Skeletal muscle tissue (tissue), 4 donors: ENCODE data around the gene DAPK1. TPM values are rescaled to one million over a fixed set of nuclear protein-coding genes. Genes with fewer than 3 reads are reported as not detected.

ENCODE experiments used
- H3K27ac ChIP-seq: one replicate; pipeline ENCODE4 v1.7.0; 2013; ENCODE audit warnings: mild to moderate bottlenecking, low read depth, low read length, inconsistent platforms
- H3K27me3 ChIP-seq, 3 donors: one replicate each; pipeline ENCODE4 v1.7.0; 2013; ENCODE audit warnings: low read length in 3 of 3; ENCODE audit not compliant: control insufficient read depth in 3 of 3, insufficient read depth in 3 of 3
- H3K36me3 ChIP-seq, 3 donors: one replicate each; pipeline ENCODE4 v1.7.0; 2013; ENCODE audit warnings: low read length in 3 of 3; ENCODE audit not compliant: control insufficient read depth in 3 of 3, insufficient read depth in 3 of 3
- H3K4me1 ChIP-seq, 3 donors: one replicate each; pipeline ENCODE4 v1.7.0; 2013; ENCODE audit warnings: low read length in 3 of 3, mild to moderate bottlenecking in 3 of 3; ENCODE audit not compliant: control insufficient read depth in 3 of 3, insufficient read depth in 3 of 3
- H3K4me3 ChIP-seq, 3 donors: one replicate each; pipeline ENCODE4 v1.7.0; 2013; ENCODE audit warnings: low read length in 3 of 3
- H3K9ac ChIP-seq, 3 donors: one replicate each; pipeline ENCODE4 v1.7.0; 2013; ENCODE audit warnings: low read length in 3 of 3, mild to moderate bottlenecking in 3 of 3, moderate library complexity in 2 of 3, low read depth in 1 of 3
- H3K9me3 ChIP-seq, 3 donors: one replicate each; pipeline ENCODE4 v1.7.0; 2013; ENCODE audit warnings: low read length in 3 of 3; ENCODE audit not compliant: control insufficient read depth in 3 of 3
- total RNA-seq: library from RNA; depleted of rRNA; stranded (reverse); fragments of >200 nt; gene quantifications from one replicate; pipeline ENCODE4 v1.2.3, GENCODE V29; 2014
- donor health status: Osteomylitis.

Gene DAPK1
- total RNA-seq, 1 donor from 2014 or later: 18.8 TPM

DNA sequence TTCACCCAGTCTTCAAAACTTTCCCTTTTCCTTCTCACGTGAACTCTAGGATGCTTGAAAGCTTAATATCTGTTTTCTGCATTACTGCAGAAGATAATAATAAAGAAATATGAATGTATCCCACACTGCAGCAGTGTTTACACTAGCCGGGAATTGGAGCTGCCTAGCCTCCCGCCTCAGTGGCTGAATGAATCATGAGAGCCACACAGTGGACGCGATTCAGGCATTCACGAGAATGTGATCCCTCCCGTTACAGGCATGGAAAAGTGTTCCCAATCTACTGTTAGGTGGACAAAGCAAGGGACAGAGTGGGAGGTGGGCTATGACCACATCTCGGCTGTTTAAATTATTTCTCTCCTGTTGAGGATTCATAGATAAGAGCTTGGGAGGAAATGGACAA lies 158.8 kb downstream of the DAPK1 start:
- H3K9me3 ChIP-seq: no peaks in the 10 kb centered on the region
- H3K27me3 ChIP-seq: no peaks in the 10 kb centered on the region
- no peaks in the 10 kb centered on the region for H3K4me1 ChIP-seq
- H3K27ac ChIP-seq: no peak overlapping the region
- peaks cover 2 to 7% (median 2%) of the 10 kb centered on the region in 3 donors for H3K36me3 ChIP-seq
- no peak overlapping the region for H3K9ac ChIP-seq
- no peak overlapping the region for H3K4me3 ChIP-seq

DNA sequence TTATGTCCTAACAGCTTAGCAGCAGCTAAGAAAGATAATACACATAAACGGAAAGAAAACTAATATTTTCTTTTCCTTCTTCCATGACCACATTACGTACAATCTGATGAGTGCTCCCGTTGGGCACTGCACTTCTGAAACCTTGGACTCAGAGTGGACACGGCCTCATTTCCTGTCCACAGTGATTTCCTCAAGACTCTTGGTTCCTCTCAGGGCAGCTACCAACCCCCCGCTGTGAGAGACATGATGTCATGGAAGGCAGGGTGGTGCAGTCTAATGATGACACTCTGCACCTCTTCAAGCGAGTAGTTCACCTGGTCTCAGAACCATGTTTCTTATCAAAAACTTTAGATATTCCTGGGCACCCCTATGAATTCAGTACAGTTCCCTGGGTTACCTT lies 159.5 kb downstream of the DAPK1 start:
- H3K27me3 ChIP-seq: no peaks in the 10 kb centered on the region
- no peak overlapping the region for H3K9ac ChIP-seq
- H3K4me1 ChIP-seq: no peaks in the 10 kb centered on the region
- H3K27ac ChIP-seq: no peak overlapping the region
- peaks cover 0 to 7% (median 2%) of the 10 kb centered on the region in 3 donors for H3K36me3 ChIP-seq
- no peaks in the 10 kb centered on the region for H3K9me3 ChIP-seq
- H3K4me3 ChIP-seq: no peak overlapping the region

DNA sequence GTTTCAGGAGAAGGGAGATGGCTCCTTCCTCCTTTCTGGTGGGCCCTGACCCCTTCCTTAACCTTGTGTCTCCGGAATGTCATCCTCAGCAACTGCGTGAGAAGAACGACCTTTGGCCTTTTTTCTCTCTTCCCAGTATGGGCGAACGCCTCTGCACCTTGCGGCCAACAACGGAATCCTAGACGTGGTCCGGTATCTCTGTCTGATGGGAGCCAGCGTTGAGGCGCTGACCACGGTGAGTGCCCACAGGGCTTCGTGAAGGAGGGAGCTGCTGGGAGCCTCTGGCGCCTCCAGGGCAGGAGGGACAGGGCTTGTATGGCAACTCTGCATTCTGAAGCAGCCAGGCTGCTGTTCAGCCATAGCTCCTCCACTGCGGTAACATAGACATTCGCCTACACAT lies 160.2 kb downstream of the DAPK1 start:
- H3K9ac ChIP-seq: no peak overlapping the region
- H3K4me1 ChIP-seq: no peaks in the 10 kb centered on the region
- H3K9me3 ChIP-seq: no peaks in the 10 kb centered on the region
- H3K27ac ChIP-seq: no peak overlapping the region
- no peaks in the 10 kb centered on the region for H3K27me3 ChIP-seq
- no peak overlapping the region for H3K4me3 ChIP-seq
- H3K36me3 ChIP-seq: peaks cover 0 to 7% (median 2%) of the 10 kb centered on the region in 3 donors

- Histone ChIP-seq H3K4me3 (no peak overlapping the region), H3K27ac (no peak overlapping the region), H3K36me3 (peaks cover 0 to 7% (median 2%) of the 10 kb centered on the region in 3 donors), H3K27me3 (no peaks in the 10 kb centered on the region), H3K9me3 (no peaks in the 10 kb centered on the region), H3K9ac (no peak overlapping the region), H3K4me1 (no peaks in the 10 kb centered on the region)
These were observed 160.8 kb downstream of the DAPK1 start for GRCh38 chr9:87658511-87658910.

GRCh38 chr9:87659534-87660419 lies 162.1 kb downstream of the DAPK1 start:
- Histone ChIP-seq H3K27ac (no peak overlapping the region), H3K9me3 (no peaks in the 10 kb centered on the region), H3K27me3 (no peaks in the 10 kb centered on the region), H3K4me3 (no peak overlapping the region), H3K9ac (no peak overlapping the region), H3K36me3 (peaks cover 0 to 7% (median 2%) of the 10 kb centered on the region in 3 donors), H3K4me1 (no peaks in the 10 kb centered on the region)

- H3K4me3 ChIP-seq: no peak overlapping the region
- peaks cover 0 to 5% (median 2%) of the 10 kb centered on the region in 3 donors for H3K36me3 ChIP-seq
- no peaks in the 10 kb centered on the region for H3K27me3 ChIP-seq
- H3K4me1 ChIP-seq: no peaks in the 10 kb centered on the region
- no peaks in the 10 kb centered on the region for H3K9me3 ChIP-seq
- no peak overlapping the region for H3K27ac ChIP-seq
- no peak overlapping the region for H3K9ac ChIP-seq
These were observed 163.6 kb downstream of the DAPK1 start for GRCh38 chr9:87661241-87661640.

GRCh38 chr9:87662808-87663528 lies 165.3 kb downstream of the DAPK1 start:
- peaks cover 0 to 7% (median 3%) of the 10 kb centered on the region in 3 donors for H3K36me3 ChIP-seq
- H3K9me3 ChIP-seq: no peaks in the 10 kb centered on the region
- H3K4me3 ChIP-seq: no peak overlapping the region
- no peak overlapping the region for H3K27ac ChIP-seq
- no peaks in the 10 kb centered on the region for H3K27me3 ChIP-seq
- H3K4me1 ChIP-seq: no peaks in the 10 kb centered on the region
- no peak overlapping the region for H3K9ac ChIP-seq

GRCh38 chr9:87663556-87663955 lies 165.9 kb downstream of the DAPK1 start:
- H3K4me1 ChIP-seq: no peaks in the 10 kb centered on the region
- no peak overlapping the region for H3K4me3 ChIP-seq
- H3K36me3 ChIP-seq: peaks cover 3 to 7% (median 3%) of the 10 kb centered on the region in 3 donors
- peaks cover 0 to 2% (median 0%) of the 10 kb centered on the region in 3 donors for H3K27me3 ChIP-seq
- no peak overlapping the region for H3K27ac ChIP-seq
- H3K9me3 ChIP-seq: no peaks in the 10 kb centered on the region
- H3K9ac ChIP-seq: no peak overlapping the region

DNA sequence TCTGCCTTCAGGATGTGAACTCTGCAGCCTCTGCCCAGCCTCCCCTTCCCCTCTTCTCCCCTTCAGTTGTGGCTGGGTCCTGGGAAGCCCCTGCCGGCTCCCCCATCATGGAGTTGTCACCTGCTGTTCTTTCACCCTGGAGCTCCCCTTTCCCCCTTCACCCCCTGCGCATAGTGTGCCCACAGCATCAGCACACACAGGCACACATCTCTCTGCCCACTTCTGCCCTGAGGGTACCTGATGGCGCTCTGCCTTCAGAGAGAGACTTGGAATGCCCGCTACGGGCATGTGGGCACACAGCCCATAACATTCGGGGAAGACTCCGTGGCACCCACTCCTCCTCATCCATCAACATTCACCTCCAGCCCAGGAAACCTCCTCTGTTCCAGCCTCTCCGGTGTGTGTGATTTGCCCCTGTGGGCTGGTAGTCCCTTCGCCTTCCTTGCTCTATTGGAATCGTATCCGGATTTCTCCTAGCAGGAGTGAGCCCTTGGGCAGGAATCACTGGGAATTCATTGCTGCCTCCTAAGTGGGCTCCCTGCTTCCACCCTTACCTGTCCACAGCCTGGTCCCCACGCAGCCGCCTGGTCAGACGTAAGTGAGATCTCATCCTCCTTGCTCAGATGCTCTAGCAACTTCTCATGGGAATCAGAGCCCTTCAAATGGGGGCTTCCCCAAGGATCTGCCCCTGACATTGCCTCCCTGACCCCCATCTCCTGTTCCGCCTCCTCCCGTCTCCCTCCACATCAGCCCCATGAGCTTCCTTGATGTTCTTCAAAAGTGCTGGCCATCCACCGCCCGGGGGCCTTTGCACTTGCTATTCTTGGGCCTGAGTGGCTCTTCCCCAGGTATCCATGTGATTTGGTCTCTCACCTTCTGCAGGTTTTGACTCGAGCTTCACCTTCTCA lies 166.7 kb downstream of the DAPK1 start:
- Histone ChIP-seq H3K27me3 (peaks cover 0 to 2% (median 0%) of the 10 kb centered on the region in 3 donors), H3K27ac (no peak overlapping the region), H3K36me3 (peaks cover 3 to 11% (median 3%) of the 10 kb centered on the region in 3 donors), H3K4me3 (no peak overlapping the region), H3K4me1 (no peaks in the 10 kb centered on the region), H3K9ac (no peak overlapping the region), H3K9me3 (no peaks in the 10 kb centered on the region)
